Epidermal melanocyte (primary cell): ENCODE results near the gene NGEF.

ENCODE experiments used
- DNase-seq: peaks from one replicate; pipeline ENCODE4 v3.0.0; 2011; ENCODE audit warnings: low spot score; ENCODE audit not compliant: insufficient read length

Gene NGEF

DNA sequence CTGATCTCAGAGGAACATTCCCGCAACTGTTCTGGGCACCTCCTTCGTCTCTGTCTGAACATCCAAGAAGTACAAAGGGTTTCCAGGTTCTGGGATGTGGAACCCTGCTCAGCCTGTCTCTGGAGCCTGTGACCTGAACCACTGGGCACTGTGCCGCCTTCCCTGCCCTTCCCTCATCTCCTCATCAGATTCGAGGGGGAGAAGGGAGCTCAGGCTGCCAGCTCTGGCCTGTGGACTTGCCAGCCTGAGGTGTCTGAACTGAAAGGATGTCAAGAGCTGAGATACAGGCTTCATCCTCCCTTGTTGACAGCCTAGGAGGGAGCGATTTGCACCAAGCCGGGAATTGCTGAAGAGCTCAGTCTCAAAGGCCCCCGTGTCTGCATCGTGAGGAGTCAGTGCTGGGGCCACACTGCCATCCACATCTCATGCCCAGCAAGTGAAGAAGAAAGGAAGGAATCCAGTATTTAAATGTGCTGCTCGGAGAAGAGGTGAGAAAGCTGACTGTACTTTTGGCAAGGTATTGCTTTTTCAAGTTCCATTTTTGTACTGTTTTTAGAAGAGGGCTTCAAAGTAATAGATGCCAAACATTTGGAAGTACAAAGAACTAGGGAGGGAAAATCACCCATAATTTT is 32.0 kb upstream of the NGEF start:
- no peak for DNase-seq

DNA sequence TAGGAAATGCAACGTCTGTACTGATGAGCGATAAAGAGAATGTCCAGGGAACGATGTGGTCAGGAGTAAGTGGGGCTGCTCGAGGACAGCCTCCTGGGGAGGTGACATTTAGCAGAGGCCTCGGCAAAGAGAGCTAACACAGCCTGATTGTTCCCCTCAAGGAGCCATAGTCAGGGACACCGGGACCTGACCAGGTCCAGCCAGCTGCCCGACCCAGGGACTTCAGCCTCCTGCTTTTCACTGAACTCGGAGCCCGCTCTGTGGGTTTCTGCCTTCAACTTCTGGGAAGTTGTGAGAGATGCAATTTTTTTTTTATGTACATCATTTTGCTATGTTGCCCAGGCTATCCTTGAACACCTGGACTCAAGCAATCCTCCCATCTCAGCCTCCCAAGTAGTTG is 29.5 kb upstream of the NGEF start:
- no peak for DNase-seq

DNA sequence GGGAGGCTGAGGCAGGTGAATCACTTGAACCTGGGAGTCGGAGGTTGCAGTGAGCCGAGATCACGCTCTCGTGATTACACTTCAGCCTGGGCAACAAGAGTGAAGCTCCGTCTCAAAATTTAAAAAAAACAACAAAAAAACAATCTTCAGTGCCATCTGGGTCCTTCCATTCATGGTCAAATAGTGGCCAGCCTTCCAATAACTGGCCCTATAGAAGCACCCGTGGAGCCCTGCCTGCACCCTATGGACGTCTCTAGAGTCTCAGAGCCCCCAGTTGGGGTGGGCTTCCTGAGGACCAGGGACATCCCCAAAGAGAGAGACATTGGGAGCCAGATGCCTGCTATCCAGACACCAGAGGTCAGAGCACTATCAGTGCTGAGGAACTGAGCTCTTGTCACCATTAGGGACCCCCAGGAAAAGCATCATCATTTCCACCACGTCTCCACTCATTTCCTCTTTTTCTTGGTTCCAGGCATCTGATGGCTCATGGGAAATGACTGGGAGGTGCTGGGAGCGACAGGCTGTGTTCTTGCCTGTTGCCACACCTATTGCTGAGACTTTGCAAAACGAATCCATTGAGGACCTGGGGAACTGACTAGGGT is 28.8 kb upstream of the NGEF start:
- DNase-seq: no peak

DNA sequence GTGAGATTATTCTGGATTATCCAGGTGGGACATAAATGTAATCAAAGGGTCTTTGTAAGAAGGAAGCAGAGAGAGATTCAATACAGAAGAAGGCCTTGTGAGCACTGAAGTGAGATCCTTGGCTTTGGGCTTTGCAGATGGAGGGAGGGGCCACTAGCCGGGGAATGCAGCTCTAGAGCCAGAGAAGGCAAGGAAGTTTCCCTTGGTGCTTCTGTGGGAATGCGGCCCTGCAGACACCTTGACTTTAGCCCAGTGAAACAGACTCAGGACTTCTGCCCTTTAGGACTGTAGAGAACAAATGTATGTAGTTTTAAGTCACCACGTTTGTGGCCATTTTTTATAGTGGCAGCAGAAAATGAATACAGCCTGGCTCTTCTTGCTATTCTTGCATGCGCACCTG is 27.5 kb upstream of the NGEF start:
- DNase-seq: no peak

DNA sequence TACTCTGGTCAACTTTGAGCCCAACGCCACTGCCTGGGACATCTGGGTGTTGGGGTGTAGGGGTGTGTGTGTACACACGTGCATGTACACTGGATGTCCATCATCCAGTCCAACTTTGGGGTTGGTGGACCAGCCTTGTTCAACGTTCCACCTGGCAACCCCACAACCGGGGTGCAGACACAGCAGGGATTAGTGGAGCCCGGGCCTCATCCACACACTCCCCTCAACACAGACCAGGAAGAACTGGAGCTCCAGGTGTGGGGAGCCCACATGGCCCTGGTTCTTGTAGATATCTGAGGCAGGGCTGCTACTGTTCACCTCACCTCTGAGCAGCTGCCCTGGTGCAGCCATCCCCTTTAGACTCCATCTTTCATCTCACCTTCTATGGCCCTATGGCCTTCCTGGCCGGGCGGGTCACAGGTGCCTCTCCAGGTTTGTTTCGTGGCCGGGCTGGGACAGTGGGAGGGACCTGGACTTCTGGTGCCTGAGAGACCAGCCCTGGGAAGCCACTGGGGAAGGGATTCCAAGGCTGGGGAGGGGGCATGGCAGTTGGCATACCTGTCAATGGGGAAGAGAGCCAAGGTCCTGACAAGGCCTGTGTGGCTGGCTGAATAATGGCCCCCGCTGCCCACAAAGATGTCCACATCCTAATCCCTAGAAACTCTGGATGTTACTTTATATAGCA is 26.9 kb upstream of the NGEF start:
- no peak for DNase-seq

DNA sequence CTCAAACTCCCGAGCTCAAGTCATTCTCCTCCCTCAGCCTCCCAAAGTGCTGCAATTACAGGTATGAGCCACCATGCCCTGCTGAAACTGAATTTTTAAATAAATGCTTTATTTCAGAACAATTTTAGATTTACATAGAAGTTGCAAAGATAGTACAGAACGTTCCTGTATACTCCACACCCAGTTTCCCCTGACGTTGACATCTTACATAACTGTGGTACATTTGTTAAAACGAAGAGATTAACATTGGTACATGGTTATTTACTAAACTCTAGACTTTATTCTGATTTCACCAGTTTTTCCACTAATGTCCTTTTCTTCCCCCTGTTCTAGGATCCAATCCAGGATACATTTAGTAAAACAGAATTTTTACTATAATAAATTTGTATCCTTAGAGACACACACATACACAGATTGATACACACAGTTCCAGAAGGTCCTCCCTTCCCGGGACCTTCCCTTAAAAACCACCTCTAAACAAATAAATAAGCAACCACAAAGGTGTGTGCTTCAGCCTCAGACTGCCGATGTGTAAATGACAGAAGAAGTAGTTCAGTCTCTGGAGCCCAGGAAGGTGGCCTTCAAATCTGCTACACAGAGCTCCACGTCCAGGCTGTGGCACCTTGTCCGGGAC is 26.3 kb upstream of the NGEF start:
- DNase-seq: no peak

DNA sequence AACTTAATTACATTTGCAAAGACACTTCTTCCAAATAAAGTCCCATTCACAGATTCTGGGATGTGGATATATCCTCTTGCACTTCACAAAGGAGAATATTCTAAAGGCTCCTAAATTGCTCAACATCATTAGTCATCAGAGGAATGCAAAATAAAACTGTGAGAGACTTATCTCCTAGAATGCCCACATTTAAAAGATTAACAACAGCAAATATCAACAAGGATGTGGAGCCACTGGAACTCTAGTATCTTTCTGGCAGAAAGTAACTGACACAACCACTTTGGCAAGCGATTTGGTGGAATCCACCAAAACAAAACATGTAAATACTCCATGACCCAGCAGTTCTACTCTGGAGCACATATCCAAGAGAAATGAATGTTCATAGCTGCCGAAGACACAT is 24.0 kb upstream of the NGEF start:
- DNase-seq: no peak

DNA sequence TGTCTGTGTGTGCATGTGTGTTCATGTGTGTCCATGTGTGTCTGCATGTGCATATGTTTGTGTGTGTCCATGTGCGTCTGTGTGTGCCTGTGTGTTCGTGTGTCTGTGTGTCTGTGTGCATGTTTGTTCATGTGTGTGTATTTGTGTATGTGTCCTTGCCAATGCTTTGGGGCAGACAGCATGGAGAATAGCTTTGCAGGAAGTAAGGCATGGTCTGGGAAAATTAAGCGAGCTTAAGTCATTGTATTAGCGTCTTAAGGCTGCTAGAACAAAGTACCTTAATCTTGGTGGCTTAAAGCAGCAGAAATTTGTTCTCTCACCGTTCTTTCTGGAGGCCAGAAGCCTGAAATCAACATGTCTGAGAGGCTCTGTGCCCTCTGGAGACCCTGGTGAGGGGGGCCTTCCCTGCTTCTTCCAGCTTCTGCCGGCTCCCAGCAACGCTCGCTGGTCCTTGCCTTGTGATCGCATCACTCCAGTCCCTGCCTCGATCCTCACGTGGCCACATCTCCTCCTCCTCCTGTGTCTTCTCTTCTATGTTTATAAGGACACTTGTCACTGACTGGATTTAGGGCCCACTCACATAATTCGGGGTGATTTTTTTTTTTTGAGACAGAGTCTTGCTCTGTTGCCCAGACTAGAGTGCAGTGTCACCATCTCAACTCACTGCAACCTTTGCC is 23.2 kb upstream of the NGEF start:
- no peak for DNase-seq

DNA sequence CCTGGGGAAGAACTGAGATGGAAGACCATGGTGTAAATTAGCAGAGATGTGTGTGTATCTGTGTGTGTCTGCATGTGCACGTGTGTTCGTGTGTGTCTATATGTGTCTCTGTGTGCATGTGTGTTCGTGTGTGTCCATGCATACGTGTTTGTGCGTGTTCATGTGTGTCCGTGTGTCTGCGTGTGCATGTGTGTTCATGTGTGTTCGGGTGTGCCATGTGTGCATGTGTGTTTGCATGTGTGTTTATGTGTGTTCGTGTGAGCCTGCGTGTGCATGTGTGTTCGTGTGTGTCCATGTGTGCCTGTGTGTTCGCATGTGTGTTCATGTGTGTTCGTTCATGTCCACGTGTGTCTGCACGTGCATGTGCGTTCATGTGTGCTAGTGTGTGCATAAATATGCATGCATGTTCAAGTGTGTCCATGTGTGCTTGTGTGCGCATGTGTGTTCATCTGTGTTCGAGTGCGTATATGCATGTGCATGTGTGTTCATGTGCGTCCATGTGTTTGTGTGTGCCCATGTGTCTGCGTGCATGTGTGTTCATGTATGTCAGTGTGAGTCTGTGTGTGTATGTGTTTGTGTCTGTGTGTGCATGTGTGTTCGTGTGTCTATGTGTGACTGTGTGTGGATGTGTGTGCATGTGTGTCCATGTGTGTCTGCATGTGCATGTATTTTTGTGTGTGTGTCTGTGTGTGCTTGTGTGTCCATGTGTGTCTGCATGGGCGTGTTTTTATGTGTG is 22.5 kb upstream of the NGEF start:
- DNase-seq: no peak

DNA sequence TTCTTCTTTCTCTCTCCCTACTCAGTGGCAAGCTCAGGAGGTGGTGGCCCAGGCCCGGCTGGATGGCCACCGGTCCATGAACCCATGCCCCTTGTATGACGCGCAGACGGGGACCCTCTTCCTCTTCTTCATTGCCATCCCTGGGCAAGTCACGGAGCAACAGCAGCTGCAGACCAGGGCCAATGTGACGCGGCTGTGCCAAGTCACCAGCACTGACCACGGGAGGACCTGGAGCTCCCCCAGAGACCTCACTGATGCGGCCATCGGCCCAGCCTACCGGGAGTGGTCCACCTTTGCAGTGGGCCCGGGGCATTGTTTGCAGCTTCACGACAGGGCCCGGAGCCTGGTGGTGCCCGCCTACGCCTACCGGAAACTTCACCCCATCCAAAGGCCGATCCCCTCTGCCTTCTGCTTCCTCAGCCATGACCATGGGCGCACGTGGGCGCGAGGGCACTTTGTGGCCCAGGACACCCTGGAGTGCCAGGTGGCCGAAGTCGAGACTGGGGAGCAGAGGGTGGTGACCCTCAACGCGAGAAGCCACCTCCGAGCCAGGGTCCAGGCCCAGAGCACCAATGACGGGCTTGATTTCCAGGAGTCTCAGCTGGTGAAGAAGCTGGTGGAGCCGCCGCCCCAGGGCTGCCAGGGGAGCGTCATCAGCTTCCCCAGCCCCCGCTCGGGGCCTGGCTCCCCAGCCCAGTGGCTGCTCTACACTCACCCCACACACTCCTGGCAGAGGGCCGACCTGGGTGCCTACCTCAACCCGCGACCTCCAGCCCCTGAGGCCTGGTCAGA is 21.2 kb upstream of the NGEF start:
- DNase-seq: no peak

DNA sequence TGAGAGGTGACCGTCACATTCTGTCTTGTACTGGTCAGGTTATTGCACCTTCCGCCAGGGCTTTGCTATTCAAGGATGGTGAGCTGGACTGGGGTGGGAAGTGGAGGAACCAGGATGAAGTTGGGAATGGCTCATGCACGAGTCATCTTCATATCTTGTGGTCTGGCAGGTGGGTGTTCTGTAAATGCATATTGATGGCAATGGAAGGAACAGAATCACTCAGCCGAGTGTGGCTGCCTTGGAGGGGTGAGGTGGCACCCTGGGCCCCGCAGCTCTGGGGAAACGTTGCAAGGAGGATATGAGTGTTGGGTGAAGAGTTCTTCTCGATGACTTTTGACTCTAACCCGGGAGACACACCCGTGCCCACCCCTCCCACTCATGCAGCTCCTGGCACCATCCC is 20.6 kb upstream of the NGEF start:
- DNase-seq: no peak

DNA sequence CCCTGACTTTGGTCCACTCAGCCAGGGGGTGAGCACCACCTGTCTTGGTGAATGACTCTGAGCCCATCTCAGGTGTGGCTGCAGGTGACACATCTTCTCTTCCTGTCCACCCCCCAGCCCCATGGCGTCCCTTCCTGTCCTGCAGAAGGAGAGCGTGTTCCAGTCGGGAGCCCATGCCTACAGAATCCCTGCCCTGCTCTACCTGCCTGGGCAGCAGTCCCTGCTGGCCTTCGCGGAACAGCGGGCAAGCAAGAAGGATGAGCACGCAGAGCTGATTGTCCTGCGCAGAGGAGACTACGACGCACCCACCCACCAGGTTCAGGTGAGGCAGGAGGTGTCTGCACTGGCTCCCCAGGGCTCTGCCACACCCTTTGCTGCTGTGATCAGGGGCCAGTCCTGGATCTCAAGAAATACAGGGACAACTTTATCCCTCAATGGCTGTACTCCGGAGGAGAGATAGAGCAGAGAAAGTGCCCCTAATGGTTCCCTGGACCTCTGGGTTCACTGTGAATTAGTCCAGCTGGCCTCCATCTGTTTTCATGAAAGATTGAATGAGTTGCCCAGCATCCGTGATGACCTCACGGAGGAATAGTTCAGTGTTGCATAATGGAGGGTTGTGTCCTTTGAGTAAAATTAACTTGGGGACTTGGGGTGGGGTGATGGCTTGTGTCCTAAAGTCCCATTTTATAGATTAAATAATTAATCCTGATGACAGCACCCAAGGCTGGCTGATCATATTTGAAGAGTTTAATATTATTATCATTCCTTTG is 19.7 kb upstream of the NGEF start, which contains the start of gene NEU2:
Gene NEU2, plus strand, starts transcription at position 122 of the 770 bp plus-strand sequence. Its CDS starts 0 bp downstream, at position 122.
- DNase-seq: no peak

DNA sequence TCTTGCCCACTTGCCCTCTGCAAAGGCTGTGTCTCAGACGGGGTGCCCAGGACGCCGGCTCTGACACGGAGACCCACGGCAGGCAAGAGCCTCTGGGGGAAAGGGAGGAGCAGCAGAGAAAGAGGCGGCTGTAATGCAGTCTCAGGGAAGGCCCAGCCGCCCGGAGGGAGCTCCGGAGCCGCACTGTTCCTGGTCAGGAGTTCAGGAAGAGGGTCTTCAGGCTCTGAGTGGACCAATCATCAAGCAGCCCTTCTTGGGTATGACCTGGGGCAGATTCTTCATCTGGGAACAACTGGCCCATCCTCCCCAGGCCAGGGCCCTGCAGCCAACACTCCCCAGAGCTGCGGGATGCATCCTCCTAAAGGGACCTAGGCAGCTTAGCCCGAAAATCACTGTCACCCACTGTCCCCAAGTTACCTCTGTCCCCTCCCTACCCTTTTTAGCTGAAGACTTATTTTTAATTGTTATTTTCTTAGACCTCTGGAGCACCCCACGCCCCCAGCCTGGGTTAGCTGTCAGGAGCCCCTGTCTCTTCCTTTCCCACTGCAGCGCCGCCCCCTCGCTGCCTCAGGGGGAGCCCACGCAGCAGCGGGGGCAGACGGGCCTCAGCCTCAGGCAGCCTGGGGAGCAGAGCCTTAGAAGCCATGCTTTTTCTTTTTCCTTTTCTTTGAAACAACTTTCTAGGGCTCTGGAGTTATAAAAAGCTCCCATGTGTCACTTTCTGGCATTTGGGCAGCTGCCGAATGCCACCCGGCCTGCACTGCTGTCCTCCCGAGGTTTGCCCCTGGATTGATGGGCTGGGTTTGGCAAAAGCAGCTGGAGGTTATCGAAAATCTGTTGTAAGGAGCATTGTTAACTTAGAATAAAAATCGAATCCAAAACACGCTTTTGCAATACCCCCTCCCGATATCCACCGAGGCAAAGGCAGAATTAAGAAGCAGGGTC is 18.8 kb upstream of the NGEF start:
- no peak for DNase-seq

DNA sequence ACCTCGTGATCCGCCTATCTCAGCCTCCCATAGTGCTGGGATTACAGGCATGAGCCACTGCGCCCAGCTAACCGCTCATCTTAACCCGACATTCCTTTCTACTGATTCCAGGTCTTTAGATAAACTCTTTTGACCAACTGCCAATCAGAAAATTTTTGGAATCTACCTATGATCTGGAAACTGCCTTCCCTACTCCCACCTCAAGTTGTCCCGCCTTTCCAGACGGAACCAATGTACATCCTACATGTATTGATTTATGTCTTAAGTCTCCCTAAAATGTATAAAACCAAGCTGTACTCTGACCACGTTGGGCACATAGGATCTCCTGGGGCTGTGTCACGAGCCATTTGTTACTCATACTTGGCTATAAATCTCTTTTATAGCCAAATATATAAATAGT is 16.3 kb upstream of the NGEF start:
- DNase-seq: no peak

DNA sequence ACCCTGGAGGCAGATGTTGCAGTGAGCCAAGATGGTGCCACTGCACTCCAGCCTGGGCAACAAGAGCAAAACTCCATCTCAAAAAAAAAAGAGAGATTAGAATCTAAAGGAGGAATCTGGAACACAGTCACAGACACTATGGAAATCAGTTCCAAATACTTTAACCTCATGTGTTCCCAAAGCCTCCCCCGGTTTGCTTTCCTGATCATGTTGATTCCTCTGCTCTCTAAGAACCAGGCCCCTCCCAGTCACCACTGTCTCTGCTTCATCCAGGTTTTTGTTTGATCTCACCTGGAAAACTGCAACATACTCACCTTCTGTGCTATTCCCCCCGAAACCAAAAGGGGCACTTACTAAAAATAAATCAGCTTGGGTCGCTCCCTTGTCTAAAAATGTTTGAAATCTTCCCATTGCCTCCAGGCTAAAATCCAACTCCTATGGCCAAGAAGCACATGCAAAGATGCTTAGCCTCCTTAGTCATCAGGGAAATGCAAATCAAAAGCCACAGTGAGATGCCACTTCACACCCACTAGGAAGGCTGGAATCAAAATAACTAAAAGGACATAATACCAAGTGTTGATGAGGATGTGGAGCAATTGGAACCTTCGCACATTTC is 13.2 kb upstream of the NGEF start:
- DNase-seq: no peak

DNA sequence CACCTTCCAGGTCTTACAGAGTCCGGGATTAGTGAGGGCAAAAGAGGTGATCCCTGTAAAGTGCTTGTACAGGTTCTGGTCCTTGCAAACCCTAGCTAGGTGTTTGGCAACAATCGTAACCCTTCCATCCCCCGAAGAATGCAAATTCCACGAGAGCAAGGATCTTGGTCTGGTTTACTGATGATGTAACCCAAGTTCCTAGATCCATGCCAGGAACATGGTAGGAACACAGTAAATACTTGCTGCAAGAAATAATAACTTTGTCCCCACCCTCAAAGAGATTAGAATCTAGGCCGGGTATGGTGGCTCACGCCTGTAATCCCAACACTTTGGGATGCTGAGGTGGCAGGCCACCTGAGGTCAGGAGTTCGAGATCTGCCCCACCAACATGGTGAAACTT is 12.7 kb upstream of the NGEF start:
- DNase-seq: no peak

DNA sequence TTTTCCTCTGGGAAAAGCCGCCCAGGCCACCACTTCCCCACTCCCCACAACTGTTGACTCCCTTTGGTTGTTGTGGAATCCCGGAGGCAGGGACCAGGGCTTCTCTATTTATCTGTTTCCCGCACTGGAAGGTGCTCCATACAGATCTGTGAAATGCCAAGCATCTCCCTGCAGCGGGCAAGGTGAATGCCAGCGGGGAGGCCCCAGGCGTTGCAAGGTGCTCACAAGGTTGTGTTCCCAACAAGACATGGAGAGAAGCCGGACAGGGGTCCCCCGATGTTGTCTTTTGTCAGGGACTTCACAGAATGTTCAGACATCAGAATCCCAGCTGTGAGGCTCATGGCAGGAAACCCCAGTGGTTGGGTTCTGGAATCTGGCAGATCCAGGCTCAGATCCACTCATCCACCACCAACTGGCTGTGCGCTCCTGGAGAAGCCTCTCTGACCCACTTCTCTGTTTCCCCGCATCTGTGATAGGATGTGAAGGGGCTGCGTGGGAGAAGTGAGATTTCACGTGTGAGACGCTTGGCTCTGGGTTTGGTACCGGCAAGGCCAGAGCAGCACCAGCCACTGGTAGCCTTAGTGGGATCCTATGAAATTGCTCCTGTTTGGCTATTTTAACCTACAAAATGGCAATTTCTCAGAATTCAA is 10.8 kb upstream of the NGEF start:
- DNase-seq: no peak
